ENCODE results near the gene IGSF23.

DNA sequence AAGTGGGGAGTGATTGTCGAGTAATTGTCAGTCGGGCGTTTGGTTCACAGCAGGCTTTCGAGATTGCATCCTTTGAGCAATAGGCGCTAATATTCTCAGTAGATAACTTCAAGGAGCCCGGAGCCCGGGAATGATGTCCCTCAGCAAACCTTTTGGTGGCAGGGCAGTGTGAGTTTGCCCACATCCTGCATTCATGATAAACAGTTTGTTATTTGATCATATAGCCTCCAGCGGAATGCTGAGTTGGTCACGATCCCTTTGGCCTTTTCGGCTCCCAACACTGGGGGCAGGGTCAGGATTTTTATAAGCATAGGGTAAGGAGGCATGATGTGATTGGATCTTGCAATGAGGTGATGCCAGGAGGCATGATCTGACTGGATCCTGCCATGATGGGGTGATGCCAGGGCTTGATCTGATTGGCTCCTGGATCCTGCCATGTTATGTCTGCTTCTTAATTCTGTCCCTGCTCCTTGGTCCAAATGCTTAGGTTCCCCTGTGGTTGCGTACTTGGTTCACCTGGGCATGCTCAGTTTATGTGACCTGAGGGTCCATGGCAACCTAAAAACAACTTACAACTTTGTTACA, 38.2 kb upstream of the IGSF23 start:
- TF ChIP-seq, protein P1, sequence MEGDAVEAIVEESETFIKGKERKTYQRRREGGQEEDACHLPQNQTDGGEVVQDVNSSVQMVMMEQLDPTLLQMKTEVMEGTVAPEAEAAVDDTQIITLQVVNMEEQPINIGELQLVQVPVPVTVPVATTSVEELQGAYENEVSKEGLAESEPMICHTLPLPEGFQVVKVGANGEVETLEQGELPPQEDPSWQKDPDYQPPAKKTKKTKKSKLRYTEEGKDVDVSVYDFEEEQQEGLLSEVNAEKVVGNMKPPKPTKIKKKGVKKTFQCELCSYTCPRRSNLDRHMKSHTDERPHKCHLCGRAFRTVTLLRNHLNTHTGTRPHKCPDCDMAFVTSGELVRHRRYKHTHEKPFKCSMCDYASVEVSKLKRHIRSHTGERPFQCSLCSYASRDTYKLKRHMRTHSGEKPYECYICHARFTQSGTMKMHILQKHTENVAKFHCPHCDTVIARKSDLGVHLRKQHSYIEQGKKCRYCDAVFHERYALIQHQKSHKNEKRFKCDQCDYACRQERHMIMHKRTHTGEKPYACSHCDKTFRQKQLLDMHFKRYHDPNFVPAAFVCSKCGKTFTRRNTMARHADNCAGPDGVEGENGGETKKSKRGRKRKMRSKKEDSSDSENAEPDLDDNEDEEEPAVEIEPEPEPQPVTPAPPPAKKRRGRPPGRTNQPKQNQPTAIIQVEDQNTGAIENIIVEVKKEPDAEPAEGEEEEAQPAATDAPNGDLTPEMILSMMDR (IDR thresholded peaks at IDR 0.05 in 4 of 5, conservative IDR thresholded peaks at IDR 0.05 in 1 of 5), result no peak
- TF ChIP-seq POLR2A (IDR thresholded peaks at IDR 0.05), result no peak

Measured in gastrocnemius medialis (tissue), 4 donors.